ENCODE results near the gene DENND4B.

GRCh38 chr1:153973525-153973924, 27.0 kb upstream of the DENND4B start:
- no peak for TF ChIP-seq POLR2A (IDR thresholded peaks at IDR 0.05)
- no peak for TF ChIP-seq CTCF (IDR thresholded peaks at IDR 0.05)

Data from adrenal gland (tissue), 5 donors.